ENCODE results near the gene HLA-DOA.

DNA sequence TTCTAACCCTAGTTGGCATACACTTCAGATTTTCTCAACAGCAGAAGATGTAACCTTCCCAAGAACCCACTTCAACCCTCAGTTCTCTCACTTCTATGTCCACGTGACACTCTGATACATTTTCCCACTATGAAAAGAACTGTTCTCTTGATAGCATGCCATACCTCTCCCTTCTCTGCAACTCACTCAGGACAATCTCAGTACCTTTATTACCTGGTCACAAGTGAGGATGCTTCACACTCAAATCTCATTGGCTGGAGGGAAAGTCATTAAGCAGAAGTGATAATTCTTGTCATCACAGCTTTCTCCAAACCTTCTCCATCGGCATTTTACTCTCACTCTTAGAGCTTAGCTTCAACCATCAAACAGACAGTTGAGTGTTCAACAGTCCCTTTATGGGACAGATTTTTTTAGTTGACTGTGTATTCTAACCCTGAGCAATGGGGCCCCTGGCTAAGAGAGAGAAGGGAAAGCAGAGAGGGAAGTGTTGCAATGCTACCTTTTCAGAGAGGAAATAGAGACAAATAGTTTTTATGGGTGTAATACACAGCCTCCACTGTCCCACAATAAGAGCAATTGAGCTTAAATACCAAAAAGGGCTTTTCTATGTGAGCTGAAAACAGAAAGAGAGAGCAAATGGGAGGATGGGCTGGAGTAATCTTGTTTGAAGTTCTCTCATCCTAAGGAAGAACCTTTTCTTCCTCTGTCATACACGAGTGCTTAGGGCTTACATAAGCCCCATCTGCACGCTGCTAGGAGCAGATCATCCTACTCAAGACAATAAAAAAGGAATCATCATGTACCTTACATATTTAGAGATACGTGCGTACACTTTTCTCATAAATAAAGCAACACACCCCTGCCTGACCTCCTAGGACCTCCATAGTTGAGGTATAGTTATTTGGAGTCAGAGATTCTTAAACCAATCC lies 48.1 kb upstream of the HLA-DOA start:
- TF ChIP-seq POLR2AphosphoS2 (IDR thresholded peaks at IDR 0.05; ENCODE audit: low read depth, low read length) (no peak), RAD51 (IDR thresholded peaks at IDR 0.05) (peak; percentile 61; the same call in 1 of the 2 replicates), RCOR1 (conservative IDR thresholded peaks at IDR 0.05; ENCODE audit: low read depth, low read length) (no peak)
